ENCODE data around the gene CFAP74. TPM values are rescaled to one million over a fixed set of nuclear protein-coding genes. Genes with fewer than 3 reads are reported as not detected.

CFAP74 gene
- total RNA-seq, 1 experiment from 2014 or later, result not detected

- H3K36me3 ChIP-seq (ENCODE audit: low read depth, low read length), result no peaks in the 10 kb centered on the region
- no peak for TF ChIP-seq EZH2phosphoT487 (IDR thresholded peaks at IDR 0.05; ENCODE audit: borderline replicate concordance, low read length)
- TF ChIP-seq, protein P1, sequence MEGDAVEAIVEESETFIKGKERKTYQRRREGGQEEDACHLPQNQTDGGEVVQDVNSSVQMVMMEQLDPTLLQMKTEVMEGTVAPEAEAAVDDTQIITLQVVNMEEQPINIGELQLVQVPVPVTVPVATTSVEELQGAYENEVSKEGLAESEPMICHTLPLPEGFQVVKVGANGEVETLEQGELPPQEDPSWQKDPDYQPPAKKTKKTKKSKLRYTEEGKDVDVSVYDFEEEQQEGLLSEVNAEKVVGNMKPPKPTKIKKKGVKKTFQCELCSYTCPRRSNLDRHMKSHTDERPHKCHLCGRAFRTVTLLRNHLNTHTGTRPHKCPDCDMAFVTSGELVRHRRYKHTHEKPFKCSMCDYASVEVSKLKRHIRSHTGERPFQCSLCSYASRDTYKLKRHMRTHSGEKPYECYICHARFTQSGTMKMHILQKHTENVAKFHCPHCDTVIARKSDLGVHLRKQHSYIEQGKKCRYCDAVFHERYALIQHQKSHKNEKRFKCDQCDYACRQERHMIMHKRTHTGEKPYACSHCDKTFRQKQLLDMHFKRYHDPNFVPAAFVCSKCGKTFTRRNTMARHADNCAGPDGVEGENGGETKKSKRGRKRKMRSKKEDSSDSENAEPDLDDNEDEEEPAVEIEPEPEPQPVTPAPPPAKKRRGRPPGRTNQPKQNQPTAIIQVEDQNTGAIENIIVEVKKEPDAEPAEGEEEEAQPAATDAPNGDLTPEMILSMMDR (conservative IDR thresholded peaks at IDR 0.05; ENCODE audit: low read depth, low read length), result peak; percentile 98
- ChIA-PET CTCF (interaction anchor here (0.6 to 1.4 kb wide), 4 partner anchors 85 to 137 kb away, joined by 3 to 8 read pairs (median 4); no protein-coding TSS in a partner anchor), POLR2A (ENCODE audit: unreplicated experiment) (no interaction called here)
- H4K20me1 ChIP-seq (ENCODE audit: low read length), result no peaks in the 10 kb centered on the region
- peaks cover 20% of the 10 kb centered on the region for H3K4me1 ChIP-seq (ENCODE audit: insufficient read depth, low read length)
- DNase-seq (peak; percentile 85), ATAC-seq (peak; percentile 32)
- no peak overlapping the region for H3K4me2 ChIP-seq (ENCODE audit: low read length)
- no peaks in the 10 kb centered on the region for H3F3A ChIP-seq (ENCODE audit: low read length, unreplicated experiment)
- no peaks in the 10 kb centered on the region for H3K9me3 ChIP-seq (ENCODE audit: low read length)
- no peak overlapping the region for H3K9ac ChIP-seq (ENCODE audit: low read length)
- intact Hi-C loops (cut with micrococcal nuclease), result loop anchor here (1.0 to 2.0 kb wide), 2 partner anchors 86 to 102 kb away; no protein-coding TSS in a partner anchor
- H3K79me2 ChIP-seq (ENCODE audit: low read length), result peaks cover 8% of the 10 kb centered on the region
- H3K9me2 ChIP-seq (replicated peaks; ENCODE audit: low read length), result no peaks in the 10 kb centered on the region
- no peak overlapping the region for H3K27ac ChIP-seq (ENCODE audit: low read length)
- H2AFZ ChIP-seq (ENCODE audit: low read length), result no peak overlapping the region
- BruUV-seq (replicated peaks), result no TSS peak
- H3K27me3 ChIP-seq (ENCODE audit: low read length), result no peaks in the 10 kb centered on the region
- H3K4me3 ChIP-seq (ENCODE audit: low read length), result no peak overlapping the region
Measured at GRCh38 chr1:2046174-2046917, 42.8 kb upstream of the CFAP74 start.

- H3K4me3 ChIP-seq (ENCODE audit: low read length), result no peak overlapping the region
- peaks cover under 1% of the 10 kb centered on the region for H3K79me2 ChIP-seq (ENCODE audit: low read length)
- H3K9me3 ChIP-seq (ENCODE audit: low read length), result no peaks in the 10 kb centered on the region
- ATAC-seq, result no peak
- DNase-seq, result no peak
- H3K27ac ChIP-seq (ENCODE audit: low read length), result no peak overlapping the region
- peaks cover 19% of the 10 kb centered on the region for H3K4me1 ChIP-seq (ENCODE audit: insufficient read depth, low read length)
- peak overlapping the region; percentile 97; the same call in 1 of the 2 replicates for H2AFZ ChIP-seq (ENCODE audit: low read length)
- POLR2A ChIA-PET (ENCODE audit: unreplicated experiment), result no interaction called here
- no peaks in the 10 kb centered on the region for H3K9me2 ChIP-seq (replicated peaks; ENCODE audit: low read length)
- BruUV-seq (replicated peaks), result no TSS peak
- no peaks in the 10 kb centered on the region for H3K36me3 ChIP-seq (ENCODE audit: low read depth, low read length)
- TF ChIP-seq EZH2phosphoT487 (IDR thresholded peaks at IDR 0.05; ENCODE audit: borderline replicate concordance, low read length), result no peak
- 0 out of 2 replicates have a peak overlapping the region, but pooled peaks have one; percentile 20 for H3K9ac ChIP-seq (ENCODE audit: low read length)
- peak overlapping the region; percentile 82; the same call in 1 of the 2 replicates for H3K4me2 ChIP-seq (ENCODE audit: low read length)
- no peaks in the 10 kb centered on the region for H3K27me3 ChIP-seq (ENCODE audit: low read length)
- H4K20me1 ChIP-seq (ENCODE audit: low read length), result no peaks in the 10 kb centered on the region
- CTCF ChIA-PET, result interaction anchor here (0.6 to 2.3 kb wide), 8 partner anchors 10 to 137 kb away, joined by 3 to 34 read pairs (median 6); no protein-coding TSS in a partner anchor
- intact Hi-C loops (cut with micrococcal nuclease), result loop anchor here (1.0 to 2.0 kb wide), 2 partner anchors 85 to 101 kb away; no protein-coding TSS in a partner anchor
- no peaks in the 10 kb centered on the region for H3F3A ChIP-seq (ENCODE audit: low read length, unreplicated experiment)
Measured at GRCh38 chr1:2045468-2046173, 42.0 kb upstream of the CFAP74 start.

- H2AFZ ChIP-seq (ENCODE audit: low read length), result peak overlapping the region; percentile 97
- H3K27me3 ChIP-seq (ENCODE audit: low read length), result no peaks in the 10 kb centered on the region
- no peaks in the 10 kb centered on the region for H3K36me3 ChIP-seq (ENCODE audit: low read depth, low read length)
- H3K9me3 ChIP-seq (ENCODE audit: low read length), result no peaks in the 10 kb centered on the region
- ChIA-PET CTCF (interaction anchor here (0.5 to 2.3 kb wide), 7 partner anchors 10 to 174 kb away, joined by 3 to 34 read pairs (median 5); no protein-coding TSS in a partner anchor), POLR2A (ENCODE audit: unreplicated experiment) (no interaction called here)
- TF ChIP-seq, protein P1 (conservative IDR thresholded peaks at IDR 0.05; ENCODE audit: low read depth, low read length), result peak; percentile 80
- no peak for TF ChIP-seq EZH2phosphoT487 (IDR thresholded peaks at IDR 0.05; ENCODE audit: borderline replicate concordance, low read length)
- no peak for TF ChIP-seq EZH2 (IDR thresholded peaks at IDR 0.05; ENCODE audit: low read length, unreplicated experiment)
- H3K4me3 ChIP-seq (ENCODE audit: low read length), result peak overlapping the region; percentile 53
- H3K27ac ChIP-seq (ENCODE audit: low read length), result no peak overlapping the region
- no peaks in the 10 kb centered on the region for H3K9me2 ChIP-seq (replicated peaks; ENCODE audit: low read length)
- ATAC-seq (peak; percentile 54), DNase-seq (peak; percentile 85)
- H3F3A ChIP-seq (ENCODE audit: low read length, unreplicated experiment), result no peaks in the 10 kb centered on the region
- BruUV-seq (replicated peaks), result no TSS peak
- H3K79me2 ChIP-seq (ENCODE audit: low read length), result no peaks in the 10 kb centered on the region
- H4K20me1 ChIP-seq (ENCODE audit: low read length), result no peaks in the 10 kb centered on the region
- peak overlapping the region; percentile 41; the same call in 1 of the 2 replicates for H3K9ac ChIP-seq (ENCODE audit: low read length)
- intact Hi-C loops (cut with micrococcal nuclease), result no loop called here
- peak overlapping the region; percentile 82 for H3K4me2 ChIP-seq (ENCODE audit: low read length)
- H3K4me1 ChIP-seq (ENCODE audit: insufficient read depth, low read length), result peaks cover 18% of the 10 kb centered on the region
Measured at GRCh38 chr1:2044510-2045319, 41.1 kb upstream of the CFAP74 start.

Measured in PC-3 (cell line).